Measurements from ENCODE around the gene C12orf76. TPM values are rescaled to one million over a fixed set of nuclear protein-coding genes. Genes with fewer than 3 reads are reported as not detected.
"Not testable (repeated sequence)": the region's sequence is repeated elsewhere in the genome, so short reads cannot be mapped to it uniquely, and the experiment has no call there.

The C12orf76 gene
- total and polyA plus RNA-seq, 9 of the 15 experiments (the other 6 are each of a cell fraction or from before 2014, with no cell fraction given): 6.3 to 38.6 (median 12.3) TPM

DNA sequence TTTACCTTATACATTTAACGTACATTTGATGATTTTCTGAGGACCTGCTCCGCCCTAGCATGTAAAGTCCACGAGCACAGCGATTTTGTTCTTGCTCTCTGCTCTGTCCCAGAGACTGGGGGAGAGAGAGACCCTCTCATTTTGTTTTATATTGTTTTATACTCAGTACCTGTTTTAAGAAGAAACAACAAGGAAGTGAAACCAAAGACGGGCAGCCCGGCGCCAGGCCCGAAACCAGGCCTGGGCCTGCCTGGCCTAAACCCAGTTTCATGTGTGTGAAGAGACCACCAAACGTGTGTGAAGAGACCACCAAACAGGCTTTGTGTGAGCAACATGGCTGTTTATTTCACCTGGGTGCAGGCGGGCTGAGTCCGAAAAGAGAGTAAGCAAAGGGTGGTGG is 712 bp upstream of the C12orf76 start:
- DNase-seq (ENCODE audit: extremely low read depth in 1 of 4, low spot score in 3 of 4); POLR2A ChIA-PET; in situ Hi-C loops (cut with MboI); FAIRE-seq; H4K20me1 ChIP-seq (replicated peaks; ENCODE audit: control insufficient read depth, insufficient read depth, low read length); ATAC-seq; H3K36me3 ChIP-seq (ENCODE audit: control insufficient read depth, insufficient read depth, low read length); H3K27me3 ChIP-seq (ENCODE audit: control insufficient read depth in 2 of 2, insufficient read depth in 2 of 2, low read length in 2 of 2); H3K9me1 ChIP-seq (ENCODE audit: control insufficient read depth, insufficient read depth, low read length); H3K9me3 ChIP-seq (replicated peaks; ENCODE audit: control insufficient read depth, insufficient read depth, low read depth, low read length): not testable (repeated sequence)
- CTCF ChIA-PET (ENCODE audit: low intra/inter-chr PET ratio): interaction anchor here (0.7 kb wide), 1 partner anchor 52 kb away, joined by 4 read pairs; no protein-coding TSS in a partner anchor
- peak overlapping the region; percentile 60 for H3K4me3 ChIP-seq
- peak overlapping the region; percentile 94 for H2AFZ ChIP-seq (ENCODE audit: low read depth, low read length)
- TF ChIP-seq, protein P1, sequence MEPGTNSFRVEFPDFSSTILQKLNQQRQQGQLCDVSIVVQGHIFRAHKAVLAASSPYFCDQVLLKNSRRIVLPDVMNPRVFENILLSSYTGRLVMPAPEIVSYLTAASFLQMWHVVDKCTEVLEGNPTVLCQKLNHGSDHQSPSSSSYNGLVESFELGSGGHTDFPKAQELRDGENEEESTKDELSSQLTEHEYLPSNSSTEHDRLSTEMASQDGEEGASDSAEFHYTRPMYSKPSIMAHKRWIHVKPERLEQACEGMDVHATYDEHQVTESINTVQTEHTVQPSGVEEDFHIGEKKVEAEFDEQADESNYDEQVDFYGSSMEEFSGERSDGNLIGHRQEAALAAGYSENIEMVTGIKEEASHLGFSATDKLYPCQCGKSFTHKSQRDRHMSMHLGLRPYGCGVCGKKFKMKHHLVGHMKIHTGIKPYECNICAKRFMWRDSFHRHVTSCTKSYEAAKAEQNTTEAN (CRISPR knock-in tag; IDR thresholded peaks at IDR 0.05): 0 out of 2 replicates have a peak, but pooled peaks have one; percentile 13
- TF ChIP-seq ZFX (CRISPR knock-in tag; IDR thresholded peaks at IDR 0.05): 0 out of 2 replicates have a peak, but pooled peaks have one; percentile 29
- 75% methylated on average over 11 of the region's 11 CpGs for WGBS (ENCODE audit: insufficient coverage, low coverage, missing lambda C conversion rate)
- H3K27ac ChIP-seq (ENCODE audit: extremely low read depth, low read depth, low read length): peak overlapping the region; percentile 75
- BruUV-seq (replicated peaks): TSS peak; percentile 97
- intact Hi-C loops (cut with micrococcal nuclease): loop anchor here (5.0 kb wide), 1 partner anchor 48 kb away; no protein-coding TSS in a partner anchor
- H3K79me2 ChIP-seq (ENCODE audit: control insufficient read depth, insufficient read depth, low read length): peaks cover 17% of the 10 kb centered on the region
- H3K9ac ChIP-seq (ENCODE audit: insufficient read depth in 1 of 2, low read depth in 2 of 2, low read length in 2 of 2): peak overlapping the region in 1 of 2 experiments; percentile 59; a peak in 2 of 4 replicates
- H3K4me2 ChIP-seq (ENCODE audit: insufficient read depth, low read length): peak overlapping the region; percentile 90
- peaks cover 11 to 16% of the 10 kb centered on the region in 2 experiments for H3K4me1 ChIP-seq (replicated peaks in 1 of 2; ENCODE audit: control insufficient read depth in 2 of 2, insufficient read depth in 2 of 2, low read length in 2 of 2)

Measured in K562 (cell line).